IMR-90 (cell line): ENCODE data around the gene SH3RF1. TPM values are rescaled to one million over a fixed set of nuclear protein-coding genes. Genes with fewer than 3 reads are reported as not detected.

Source experiments
- ATAC-seq: fragments of 200-7000 bp; cut with Tn5 transposase; 2 replicates; pipeline ENCODE4 v1.9.1; 2020; ENCODE audit warnings: low read depth, mild to moderate bottlenecking, moderate library complexity
- BruUV-seq: library from RNA; stranded (reverse); fragments of 400-500 nt; replicated peaks from 2 replicates; lab custom pipeline; 2021; lab: Mats Ljungman, UMichigan
- CTCF ChIA-PET: fragments of 300-600 bp; formaldehyde crosslinking; extraction: SDS; loops from one replicate; lab custom pipeline; 2021; ENCODE audit warnings: antibody characterized with exemption; lab: Yijun Ruan, JAX
- POLR2A ChIA-PET: fragments of 300-600 bp; sonication (Branson Sonifier 250); formaldehyde crosslinking; loops from one replicate; lab custom pipeline; 2022; ENCODE audit warnings: antibody characterized with exemption; ENCODE audit not compliant: unreplicated experiment; lab: Charles Lee
- DNase-seq: peaks from one replicate; pipeline ENCODE4 v3.0.0; 2013
- H2AFZ ChIP-seq: replicated peaks from 2 replicates; pipeline ENCODE3; 2013; ENCODE audit warnings: low read length, mild to moderate bottlenecking; ENCODE audit not compliant: poor library complexity
- H2AK5ac ChIP-seq: 2 replicates; pipeline ENCODE4 v1.6.1; 2013; ENCODE audit warnings: low read depth, low read length, inconsistent platforms
- H2AK9ac ChIP-seq: replicated peaks from 2 replicates; pipeline ENCODE3; 2013; ENCODE audit warnings: mild to moderate bottlenecking, low read depth, low read length, moderate library complexity; ENCODE audit not compliant: poor library complexity
- H2BK120ac ChIP-seq: 2 replicates; pipeline ENCODE4 v1.6.1; 2013; ENCODE audit warnings: low read depth, low read length, inconsistent platforms
- H2BK15ac ChIP-seq: 3 replicates; pipeline ENCODE4 v1.6.1; 2013; ENCODE audit warnings: low read depth, low read length, inconsistent platforms
- H2BK20ac ChIP-seq: 2 replicates; pipeline ENCODE4 v1.6.1; 2013; ENCODE audit warnings: low read depth, mild to moderate bottlenecking, inconsistent platforms, low read length, moderate library complexity
- H2BK5ac ChIP-seq: 2 replicates; pipeline ENCODE4 v1.6.1; 2013; ENCODE audit warnings: mild to moderate bottlenecking, low read depth, low read length, inconsistent platforms; ENCODE audit not compliant: poor library complexity, severe bottlenecking
- H3K14ac ChIP-seq: replicated peaks from 2 replicates; pipeline ENCODE4 v1.6.1; 2013; ENCODE audit warnings: low read depth, low read length, inconsistent platforms
- H3K18ac ChIP-seq: 2 replicates; pipeline ENCODE4 v1.6.1; 2013; ENCODE audit warnings: low read depth, low read length, control low read depth
- H3K23ac ChIP-seq: 2 replicates; pipeline ENCODE4 v1.6.1; 2013; ENCODE audit warnings: low read depth, low read length, inconsistent platforms
- H3K27ac ChIP-seq: 2 replicates; pipeline ENCODE4 v1.5.1; 2013; ENCODE audit warnings: mild to moderate bottlenecking, control low read depth, low read length; ENCODE audit not compliant: insufficient read depth
- H3K27me3 ChIP-seq: 2 replicates; pipeline ENCODE4 v1.6.1; 2013; ENCODE audit warnings: low read length; ENCODE audit not compliant: control insufficient read depth, insufficient read depth
- H3K36me3 ChIP-seq: 2 replicates; pipeline ENCODE4 v1.6.1; 2013; ENCODE audit warnings: low read length, mixed read lengths; ENCODE audit not compliant: control insufficient read depth, insufficient read depth
- H3K4ac ChIP-seq: 2 replicates; pipeline ENCODE4 v1.6.1; 2013; ENCODE audit warnings: low read depth, low read length, inconsistent platforms
- H3K4me1 ChIP-seq: 2 replicates; pipeline ENCODE4 v1.6.1; 2013; ENCODE audit warnings: low read length, mixed read lengths; ENCODE audit not compliant: control insufficient read depth, insufficient read depth
- H3K4me2 ChIP-seq: 2 replicates; pipeline ENCODE4 v1.6.1; 2013; ENCODE audit warnings: low read depth, mild to moderate bottlenecking, control low read depth, low read length, moderate library complexity
- H3K4me3 ChIP-seq: 2 replicates; pipeline ENCODE4 v1.5.1; 2013; ENCODE audit warnings: low read depth, mild to moderate bottlenecking, control low read depth, low read length, moderate library complexity; ENCODE audit not compliant: insufficient read depth
- H3K56ac ChIP-seq: 2 replicates; pipeline ENCODE4 v1.6.1; 2013; ENCODE audit warnings: low read length, inconsistent platforms; ENCODE audit not compliant: insufficient read depth; ENCODE audit errors: extremely low read depth
- H3K79me1 ChIP-seq, 2 experiments: 2 replicates each; pipeline ENCODE4 v1.6.1; 2013; ENCODE audit warnings: low read length in 2 of 2, inconsistent platforms in 1 of 2, low read depth in 1 of 2
- H3K9ac ChIP-seq: 2 replicates; pipeline ENCODE4 v1.6.1; 2013; ENCODE audit warnings: low read depth, low read length, control low read depth
- H3K9me1 ChIP-seq: 2 replicates; pipeline ENCODE4 v1.6.1; 2013; ENCODE audit warnings: low read length, inconsistent platforms; ENCODE audit not compliant: insufficient read depth
- H3K9me3 ChIP-seq: 2 replicates; pipeline ENCODE4 v1.6.1; 2013; ENCODE audit warnings: low read length; ENCODE audit not compliant: control insufficient read depth, insufficient read depth
- H4K20me1 ChIP-seq: 2 replicates; pipeline ENCODE4 v1.6.1; 2013; ENCODE audit warnings: low read length, inconsistent platforms; ENCODE audit not compliant: insufficient read depth
- H4K5ac ChIP-seq: 2 replicates; pipeline ENCODE4 v1.6.1; 2013; ENCODE audit warnings: mild to moderate bottlenecking, low read depth, low read length, control low read depth
- H4K8ac ChIP-seq, 2 experiments: 2 replicates each; pipeline ENCODE4 v1.6.1; 2013; ENCODE audit warnings: low read depth in 2 of 2, low read length in 2 of 2, control low read depth in 1 of 2, inconsistent platforms in 1 of 2
- H4K91ac ChIP-seq: 2 replicates; pipeline ENCODE4 v1.6.1; 2013; ENCODE audit warnings: low read depth, low read length, inconsistent platforms; ENCODE audit not compliant: insufficient read depth
- CHD1 ChIP-seq: IDR thresholded peaks from 2 replicates; pipeline ENCODE4 v1.6.1; 2012; ENCODE audit warnings: low read depth, low read length, improper control_type of control experiment
- FOS ChIP-seq: fragments of 150-350 bp; IDR thresholded peaks from 2 replicates; pipeline ENCODE4 v1.6.1; 2016; ENCODE audit warnings: low read depth, low read length
- MXI1 ChIP-seq: IDR thresholded peaks from 2 replicates; pipeline ENCODE4 v1.6.1; 2012; ENCODE audit warnings: low read depth, mild to moderate bottlenecking, low read length, moderate library complexity, borderline replicate concordance
- RCOR1 ChIP-seq: IDR thresholded peaks from 2 replicates; pipeline ENCODE4 v1.6.1; 2012; ENCODE audit warnings: mild to moderate bottlenecking, low read length, improper control_type of control experiment; ENCODE audit not compliant: insufficient replicate concordance
- SMC3 ChIP-seq: fragments of 150-350 bp; IDR thresholded peaks from 2 replicates; pipeline ENCODE4 v1.6.1; 2016; ENCODE audit warnings: low read depth, mild to moderate bottlenecking, antibody characterized with exemption, low read length, moderate library complexity
- WGBS, 2 experiments: methylation state at CpG; one replicate each; pipeline versions ENCODE4 v1.1.5 to v1.1.7; 2013; ENCODE audit warnings: missing lambda C conversion rate in 2 of 2; ENCODE audit not compliant: insufficient read length in 1 of 2; ENCODE audit errors: extremely low coverage in 2 of 2; 5-methylcytosine and 5-hydroxymethylcytosine counted together
- dilution Hi-C: fragments of 300-500 bp; cut with HindIII; formaldehyde crosslinking; loops from one replicate; pipeline ENCODE4 v1.14.3; 2018; ENCODE audit warnings: low sequenced_read_pairs; ENCODE audit not compliant: unreplicated experiment
- in situ Hi-C: fragments of 300-500 bp; cut with MboI; formaldehyde crosslinking; loops from 3 replicates; pipeline ENCODE4 v1.14.3; 2019; ENCODE audit warnings: low sequenced_read_pairs, inconsistent platforms, mixed read lengths
- intact Hi-C: fragments of 100-400 bp; cut with micrococcal nuclease; formaldehyde crosslinking; loops from 2 replicates; pipeline ENCODE4 v1.10.0; 2022
- polyA plus RNA-seq, 3 experiments: library from polyadenylated mRNA; depleted of rRNA; stranded (reverse); fragments of >200 nt; gene quantifications; 2 replicates each; pipeline ENCODE4 v1.2.3, GENCODE V29; 2012; ENCODE audit warnings: low replicate concordance in 1 of 3
- total RNA-seq: library from RNA; depleted of rRNA; stranded (reverse); fragments of >200 nt; gene quantifications from 2 replicates; pipeline ENCODE4 v1.2.3, GENCODE V29; 2012

Gene SH3RF1
- total and polyA plus RNA-seq, 2 of the 4 experiments (the other 2 are of a cell fraction) = 22.0 to 29.8 TPM

DNA sequence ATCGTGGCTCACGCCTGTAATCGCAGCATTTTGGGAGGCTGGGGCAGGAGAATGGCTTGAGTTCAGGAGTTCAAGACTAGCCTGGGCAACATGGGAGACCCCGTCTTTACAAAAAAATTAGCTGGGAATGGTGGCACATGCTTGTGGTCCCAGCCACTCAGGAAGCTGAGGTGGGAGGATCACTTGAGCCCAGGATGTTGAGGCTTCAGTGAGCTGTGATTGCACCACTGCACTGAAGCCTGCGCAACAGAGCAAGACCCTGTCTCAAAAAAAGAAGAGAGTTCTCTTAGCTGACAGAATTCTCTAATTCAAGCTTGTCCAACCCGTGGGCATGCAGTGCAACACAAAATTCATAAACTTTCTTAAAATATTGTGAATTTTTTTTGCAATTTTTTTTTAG, 165.1 kb downstream of the SH3RF1 start:
- H2BK120ac ChIP-seq = no peak overlapping the region
- no peak for ATAC-seq
- no peak overlapping the region for H4K91ac ChIP-seq
- in situ Hi-C loops = no loop called here
- H4K5ac ChIP-seq = no peak overlapping the region
- H3K18ac ChIP-seq = no peak overlapping the region
- H2AK5ac ChIP-seq = no peak overlapping the region
- 100% methylated on average over 2 of the region's 6 CpGs; no CpG with 5 or more reads in 1 of the 2 experiments for WGBS, 2 experiments
- no peak overlapping the region for H2BK15ac ChIP-seq
- H3K56ac ChIP-seq = no peak overlapping the region
- H2AFZ ChIP-seq = no peak overlapping the region
- no peak overlapping the region for H3K14ac ChIP-seq
- dilution Hi-C loops = no loop called here
- peaks cover 5% of the 10 kb centered on the region; the same call in 1 of the 2 replicates for H4K20me1 ChIP-seq
- no peak for DNase-seq
- H3K4me1 ChIP-seq = peaks cover 4% of the 10 kb centered on the region; the same call in 1 of the 2 replicates
- H3K79me1 ChIP-seq = peaks cover 39 to 49% of the 10 kb centered on the region in 2 experiments
- BruUV-seq = no TSS peak
- no peak overlapping the region for H3K4me3 ChIP-seq
- H3K36me3 ChIP-seq = peaks cover 27% of the 10 kb centered on the region
- no peak overlapping the region for H3K4ac ChIP-seq
- TF ChIP-seq FOS = no peak
- no peak for TF ChIP-seq CHD1
- no peak for TF ChIP-seq MXI1
- no peak for TF ChIP-seq RCOR1
- no peak for TF ChIP-seq SMC3
- H3K4me2 ChIP-seq = no peak overlapping the region
- H3K9me1 ChIP-seq = peaks cover 9% of the 10 kb centered on the region
- H3K27me3 ChIP-seq = no peaks in the 10 kb centered on the region
- POLR2A ChIA-PET = no interaction called here
- no peaks in the 10 kb centered on the region for H3K9me3 ChIP-seq
- H3K9ac ChIP-seq = no peak overlapping the region
- CTCF ChIA-PET = interaction anchor here (0.6 kb wide), 1 partner anchor 361 kb away, joined by 3 read pairs; no protein-coding TSS in a partner anchor
- no peak overlapping the region for H4K8ac ChIP-seq
- H2BK20ac ChIP-seq = no peak overlapping the region
- no peak overlapping the region for H3K23ac ChIP-seq
- no peak overlapping the region for H2AK9ac ChIP-seq
- H2BK5ac ChIP-seq = no peak overlapping the region
- no peak overlapping the region for H3K27ac ChIP-seq
- intact Hi-C loops = no loop called here
